NCI-H345 (cell line): Measurements from ENCODE around the gene ADGRG2.

Source experiments
- DNase-seq: peaks from one replicate; lab custom pipeline; 2025; lab: John Stamatoyannopoulos, UW

The ADGRG2 gene

GRCh38 chrX:19121898-19122640, at the start of gene ADGRG2:
TSS of gene ADGRG2 (minus strand) at chrX:19122468. CDS start at chrX:19068834, 53,634 bp downstream.
- no peak for DNase-seq

DNA sequence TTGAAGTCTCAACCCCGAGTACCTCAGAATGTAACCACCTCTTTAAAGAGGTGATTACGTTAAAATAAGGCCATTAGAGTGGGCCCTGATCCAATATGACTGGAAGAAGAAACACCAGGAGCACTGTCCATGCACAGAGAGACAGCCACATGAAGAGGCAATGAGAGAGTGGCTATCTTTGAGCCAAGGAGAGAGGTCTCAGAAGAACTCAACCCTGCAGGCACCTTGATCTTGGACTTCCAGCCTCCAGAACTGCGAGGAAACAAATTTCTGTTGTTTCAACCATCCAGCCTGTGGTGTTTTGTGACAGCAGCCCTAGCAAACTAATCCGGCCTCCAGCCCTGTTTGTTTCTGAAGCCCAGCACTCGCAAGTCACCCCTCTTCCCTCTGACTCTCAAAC, 46.3 kb upstream of the ADGRG2 start:
- no peak for DNase-seq

DNA sequence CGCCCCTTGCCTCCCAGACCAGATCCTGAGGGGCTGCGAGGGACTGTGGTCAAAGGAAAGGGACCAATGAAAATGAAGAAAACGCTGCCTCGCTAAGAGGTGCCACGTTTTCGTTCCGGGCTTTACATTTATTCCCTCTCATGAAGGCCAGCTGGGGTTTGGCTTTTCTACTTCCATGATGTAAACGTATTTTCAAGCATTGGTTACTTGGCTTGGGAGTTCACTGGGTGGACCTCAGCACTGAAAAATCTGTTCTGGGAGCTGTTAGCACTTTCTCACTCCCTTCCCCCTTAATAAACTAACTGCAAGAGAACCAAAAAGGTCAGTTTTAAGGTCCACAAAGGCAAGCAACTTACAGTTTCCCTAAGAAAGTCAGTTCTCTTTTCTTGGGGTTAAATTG, 40.6 kb upstream of the ADGRG2 start:
- DNase-seq = no peak

DNA sequence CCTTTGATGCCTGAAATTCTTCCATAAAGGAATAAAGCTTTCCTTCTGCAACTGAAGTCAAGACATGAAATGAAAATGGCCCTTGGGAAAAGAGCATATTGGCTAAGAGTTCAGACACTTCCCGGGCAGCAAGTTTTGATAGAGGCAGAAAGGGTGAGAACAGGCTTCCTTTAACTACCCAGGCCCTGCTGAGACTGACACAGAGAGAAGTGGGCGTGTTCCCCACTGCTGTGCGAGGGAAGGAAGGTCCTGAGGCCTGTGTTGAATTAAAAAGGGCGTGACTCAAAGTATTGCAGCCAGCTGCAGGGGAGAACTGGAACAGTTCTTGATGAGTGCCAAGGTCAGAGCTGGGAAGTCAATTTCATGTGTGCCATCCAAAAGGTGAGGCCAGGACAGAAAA, 33.9 kb upstream of the ADGRG2 start:
- DNase-seq = no peak

GRCh38 chrX:19152762-19153161, 30.5 kb upstream of the ADGRG2 start:
- no peak for DNase-seq

DNA sequence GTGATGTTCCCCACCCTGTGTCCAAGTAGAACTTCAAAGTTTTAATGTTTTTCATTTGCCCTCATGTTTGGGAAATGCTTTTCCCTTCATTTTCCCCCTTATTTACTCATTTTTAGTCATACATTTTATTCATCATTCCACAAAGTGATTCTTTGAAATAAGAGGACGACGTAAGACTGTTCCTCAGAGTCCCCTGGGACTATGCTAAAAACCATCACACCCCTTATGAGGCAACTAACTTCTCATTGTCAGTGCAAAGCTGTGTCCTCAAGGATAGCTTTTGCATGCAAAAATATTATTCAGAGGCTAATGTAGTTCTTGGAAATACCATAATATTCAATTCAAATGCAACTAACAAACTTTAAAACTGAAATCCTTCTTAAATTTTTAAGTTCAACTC, 14.8 kb upstream of the ADGRG2 start:
- no peak for DNase-seq

GRCh38 chrX:19133784-19134183, 11.5 kb upstream of the ADGRG2 start:
- DNase-seq = no peak

GRCh38 chrX:19133231-19133630, 11.0 kb upstream of the ADGRG2 start:
- no peak for DNase-seq

DNA sequence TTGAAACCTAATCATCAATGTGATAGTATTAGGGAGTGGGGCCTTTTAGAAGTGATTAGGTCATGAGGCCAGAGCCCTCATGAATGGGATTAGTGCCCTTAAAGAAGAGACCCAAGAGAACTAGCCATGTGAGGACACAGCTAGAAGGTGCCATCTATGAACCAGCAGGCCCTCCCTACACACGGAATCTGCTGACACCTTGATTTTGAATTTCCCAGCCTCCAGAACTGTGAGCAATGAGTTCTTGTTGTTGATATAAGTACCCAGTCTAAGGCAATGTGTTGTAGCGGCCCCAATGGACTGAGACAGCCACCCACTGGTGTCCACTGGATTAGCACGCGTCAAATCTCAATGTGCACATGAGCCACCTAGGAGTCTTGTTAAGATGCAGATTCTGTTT, 8.4 kb upstream of the ADGRG2 start:
- no peak for DNase-seq

- no peak for DNase-seq
These were observed 7.4 kb upstream of the ADGRG2 start for GRCh38 chrX:19129694-19130093.

- no peak for DNase-seq
These were observed 5.4 kb upstream of the ADGRG2 start for GRCh38 chrX:19127649-19128168.

DNA sequence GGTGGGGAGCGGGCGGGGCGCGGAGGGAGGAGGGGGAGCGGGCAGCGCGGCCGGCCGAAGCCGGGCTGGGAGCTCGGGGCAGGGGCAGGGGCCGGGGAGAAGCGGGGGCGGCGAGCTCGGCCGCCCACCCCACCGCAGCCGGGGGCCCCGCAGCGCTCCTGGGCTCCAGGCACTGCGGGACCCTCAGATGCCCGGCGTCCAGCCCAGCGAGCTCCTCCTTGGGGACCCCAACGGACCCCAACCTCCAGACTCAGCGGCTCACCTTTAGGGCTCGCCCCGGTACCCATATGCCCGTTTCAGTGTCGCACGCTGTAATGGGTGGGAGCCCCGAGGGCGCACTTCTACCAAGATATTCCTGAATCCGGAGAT, 357 bp upstream of the ADGRG2 start:
- DNase-seq = no peak

DNA sequence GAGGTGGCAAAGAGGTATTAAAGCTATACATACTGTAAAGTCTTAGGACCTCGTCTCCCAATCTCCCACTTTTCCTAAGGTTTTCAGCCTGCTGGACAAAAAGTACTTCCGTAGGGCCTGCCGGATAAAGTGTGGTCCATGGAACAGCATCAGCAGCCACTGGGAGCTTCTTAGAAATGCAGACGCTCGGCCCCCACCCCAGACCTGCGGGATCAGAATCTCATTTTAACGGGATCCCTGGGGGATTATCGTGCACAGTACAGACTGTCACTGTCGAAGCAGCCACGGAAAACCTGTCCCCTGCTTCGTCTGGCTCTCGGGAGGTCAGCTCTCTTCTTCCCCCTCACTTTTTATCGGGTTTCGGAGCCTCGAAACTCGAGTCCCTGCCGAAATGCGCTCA, 802 bp downstream of the ADGRG2 start:
- no peak for DNase-seq

GRCh38 chrX:19110642-19111041, 11.6 kb downstream of the ADGRG2 start:
- no peak for DNase-seq

DNA sequence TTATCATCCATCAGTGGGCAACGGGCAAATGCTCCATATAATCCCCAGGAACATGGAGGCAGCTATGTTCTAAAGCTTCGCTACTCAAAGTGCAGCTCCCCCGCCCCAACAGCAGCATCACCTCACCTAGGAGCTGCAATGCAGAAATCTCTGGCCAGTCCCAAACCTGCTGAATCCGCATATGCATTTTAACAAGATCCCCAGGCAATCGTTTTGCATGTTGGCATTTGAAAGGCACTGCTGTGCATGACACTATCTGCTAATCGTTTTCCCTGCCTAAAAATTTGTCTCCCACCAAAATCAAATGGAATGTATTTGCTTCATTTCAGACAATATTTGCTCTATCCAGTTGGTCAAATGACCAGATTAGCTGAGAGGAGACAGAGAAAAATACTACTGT, 15.2 kb downstream of the ADGRG2 start:
- DNase-seq = no peak

- no peak for DNase-seq
These were observed 21.7 kb downstream of the ADGRG2 start for GRCh38 chrX:19100586-19100985.

- no peak for DNase-seq
These were observed 24.6 kb downstream of the ADGRG2 start for GRCh38 chrX:19097553-19098283.

GRCh38 chrX:19096586-19096985, 25.7 kb downstream of the ADGRG2 start:
- no peak for DNase-seq

- no peak for DNase-seq
These were observed 27.6 kb downstream of the ADGRG2 start for GRCh38 chrX:19094654-19095053.

- DNase-seq = no peak
These were observed 30.7 kb downstream of the ADGRG2 start for GRCh38 chrX:19091596-19091995.

GRCh38 chrX:19089555-19090040, 32.7 kb downstream of the ADGRG2 start:
- DNase-seq = no peak

GRCh38 chrX:19086102-19086772, 36.0 kb downstream of the ADGRG2 start:
- DNase-seq = no peak

- no peak for DNase-seq
These were observed 36.6 kb downstream of the ADGRG2 start for GRCh38 chrX:19085666-19086065.
